Hematopoietic multipotent progenitor cell treated with erythropoietin and hydrocortisone succinate and interleukin-3 and kit ligand, for 15 days (in vitro differentiated cells): ENCODE results near the gene VSIG2.
A peak's percentile ranks its signal among the peaks of the same experiment; 100 is the strongest.

Source experiments
- DNase-seq: peaks from one replicate; pipeline ENCODE4 v3.0.0-alpha.2; 2015; ENCODE audit warnings: low spot score

VSIG2 gene

GRCh38 chr11:124748481-124749343, 3.3 kb downstream of the VSIG2 start:
- DNase-seq = no peak

GRCh38 chr11:124748100-124748418, 4.0 kb downstream of the VSIG2 start:
- no peak for DNase-seq

- no peak for DNase-seq
Measured at GRCh38 chr11:124747406-124748099, 4.5 kb downstream of the VSIG2 start.

- DNase-seq = peak; percentile 69
Measured at GRCh38 chr11:124746621-124747243, 5.3 kb downstream of the VSIG2 start.

- no peak for DNase-seq
Measured at GRCh38 chr11:124745835-124746620, 6.0 kb downstream of the VSIG2 start.

- no peak for DNase-seq
Measured at GRCh38 chr11:124745270-124745834, 6.7 kb downstream of the VSIG2 start.

- no peak for DNase-seq
Measured at GRCh38 chr11:124743050-124743449, 9.0 kb downstream of the VSIG2 start.

- no peak for DNase-seq
Measured at GRCh38 chr11:124742555-124742954, 9.5 kb downstream of the VSIG2 start.

GRCh38 chr11:124740277-124740882, 11.7 kb downstream of the VSIG2 start:
- DNase-seq = peak; percentile 11

- peak; percentile 71 for DNase-seq
Measured at GRCh38 chr11:124739479-124740276, 12.4 kb downstream of the VSIG2 start, which contains the start of gene NRGN. Gene NRGN, plus strand, starts transcription at chr11:124739942. Its CDS starts 143 bp downstream, at chr11:124740085.

GRCh38 chr11:124738713-124739478, 13.2 kb downstream of the VSIG2 start:
- no peak for DNase-seq

- DNase-seq = no peak
Measured at GRCh38 chr11:124737638-124738305, 14.3 kb downstream of the VSIG2 start.

- no peak for DNase-seq
Measured at GRCh38 chr11:124736736-124737135, 15.3 kb downstream of the VSIG2 start.

GRCh38 chr11:124732230-124732629, 19.8 kb downstream of the VSIG2 start:
- no peak for DNase-seq

GRCh38 chr11:124729571-124729970, 22.5 kb downstream of the VSIG2 start:
- DNase-seq = no peak

- no peak for DNase-seq
Measured at GRCh38 chr11:124728134-124728533, 23.9 kb downstream of the VSIG2 start.

GRCh38 chr11:124727474-124727873, 24.6 kb downstream of the VSIG2 start:
- DNase-seq = no peak

- DNase-seq = no peak
Measured at GRCh38 chr11:124725719-124726105, 26.3 kb downstream of the VSIG2 start.
